CD14-positive monocyte (primary cell): ENCODE measurements around the gene HCFC2. TPM values are rescaled to one million over a fixed set of nuclear protein-coding genes. Genes with fewer than 3 reads are reported as not detected.

ENCODE experiments used
- DNase-seq, 3 donors: peaks; one replicate each; pipeline ENCODE4 v3.0.0-alpha.2; 2011 to 2022
- H2AFZ ChIP-seq: 2 replicates; pipeline ENCODE4 v1.6.0; 2012; ENCODE audit warnings: mild to moderate bottlenecking, low read depth, low read length, inconsistent platforms; ENCODE audit not compliant: insufficient read depth, poor library complexity, severe bottlenecking
- H3K27ac ChIP-seq, 2 donors: 1 replicate in 1 of 2; 2 replicates in 1 of 2; pipeline ENCODE4 v1.5.1; 2012 to 2013; ENCODE audit warnings: low read length in 2 of 2, control low read depth in 1 of 2, inconsistent platforms in 1 of 2, low read depth in 1 of 2, mild to moderate bottlenecking in 1 of 2
- H3K27me3 ChIP-seq, 2 donors: one replicate each; pipeline versions ENCODE4 v1.6.0 to v1.6.1; 2011 to 2013; ENCODE audit warnings: low read length in 2 of 2; ENCODE audit not compliant: control insufficient read depth in 2 of 2, insufficient read depth in 2 of 2
- H3K36me3 ChIP-seq, 2 donors: replicated peaks in 1 of 2; 1 replicate in 1 of 2; 2 replicates in 1 of 2; pipeline versions ENCODE4 v1.5.1 to v1.6.1; 2012 to 2013; ENCODE audit warnings: low read length in 2 of 2, control low read depth in 1 of 2, inconsistent platforms in 1 of 2, mild to moderate bottlenecking in 1 of 2; ENCODE audit not compliant: insufficient read depth in 2 of 2, control insufficient read depth in 1 of 2
- H3K4me1 ChIP-seq, 2 donors: 1 replicate in 1 of 2; 2 replicates in 1 of 2; pipeline versions ENCODE4 v1.5.1 to v1.6.1; 2012 to 2013; ENCODE audit warnings: low read length in 2 of 2, control low read depth in 1 of 2, inconsistent platforms in 1 of 2, mild to moderate bottlenecking in 1 of 2, moderate library complexity in 1 of 2; ENCODE audit not compliant: insufficient read depth in 2 of 2, control insufficient read depth in 1 of 2
- H3K4me2 ChIP-seq: replicated peaks from 2 replicates; pipeline ENCODE3; 2012; ENCODE audit warnings: low read length, moderate library complexity, mild to moderate bottlenecking; ENCODE audit not compliant: poor library complexity, severe bottlenecking; ENCODE audit errors: extremely low read depth
- H3K4me3 ChIP-seq, 3 experiments: fragments of 200-600 bp in 1 of 3; sonication (generic) in 1 of 3; replicated peaks in 1 of 3; 1 replicate in 2 of 3; 2 replicates in 1 of 3; pipeline ENCODE4 v1.5.1; 2011 to 2013; ENCODE audit warnings: low read length in 3 of 3, mild to moderate bottlenecking in 3 of 3, control low read depth in 2 of 3, low read depth in 2 of 3, inconsistent platforms in 1 of 3, moderate library complexity in 1 of 3
- H3K79me2 ChIP-seq: 2 replicates; pipeline ENCODE4 v1.6.0; 2012; ENCODE audit warnings: mild to moderate bottlenecking, control low read depth, inconsistent platforms, low read length, moderate library complexity; ENCODE audit not compliant: insufficient read depth
- H3K9ac ChIP-seq: 2 replicates; pipeline ENCODE4 v1.6.0; 2017; ENCODE audit warnings: low read length, mild to moderate bottlenecking; ENCODE audit not compliant: insufficient read depth, poor library complexity, severe bottlenecking
- H3K9me3 ChIP-seq, 2 donors: replicated peaks in 1 of 2; 1 replicate in 1 of 2; 2 replicates in 1 of 2; pipeline versions ENCODE4 v1.5.1 to v1.6.1; 2012 to 2013; ENCODE audit warnings: low read length in 2 of 2, control low read depth in 1 of 2; ENCODE audit not compliant: control insufficient read depth in 1 of 2, insufficient read depth in 1 of 2
- H4K20me1 ChIP-seq: 2 replicates; pipeline ENCODE4 v1.6.0; 2012; ENCODE audit warnings: mild to moderate bottlenecking, low read length, control low read depth, moderate library complexity; ENCODE audit not compliant: insufficient read depth
- H3K27ac Mint-ChIP-seq, 7 donors: one replicate each; pipeline ENCODE4 v1.8.0; 2020; ENCODE audit warnings: mild to moderate bottlenecking in 7 of 7, mixed read lengths in 7 of 7, moderate library complexity in 6 of 7, inconsistent platforms in 2 of 7
- H3K27me3 Mint-ChIP-seq, 3 donors: one replicate each; pipeline ENCODE4 v1.8.0; 2021 to 2022; ENCODE audit warnings: low read depth in 3 of 3, mild to moderate bottlenecking in 3 of 3, mixed read lengths in 3 of 3, moderate library complexity in 3 of 3, inconsistent platforms in 1 of 3
- H3K36me3 Mint-ChIP-seq, 2 donors: one replicate each; pipeline ENCODE4 v1.8.0; 2020; ENCODE audit warnings: mixed read lengths in 2 of 2, inconsistent platforms in 1 of 2, mild to moderate bottlenecking in 1 of 2
- H3K4me1 Mint-ChIP-seq: one replicate; pipeline ENCODE4 v1.8.0; 2020; ENCODE audit warnings: mild to moderate bottlenecking, mixed read lengths
- H3K4me3 Mint-ChIP-seq, 2 donors: one replicate each; pipeline ENCODE4 v1.8.0; 2020; ENCODE audit warnings: mild to moderate bottlenecking in 2 of 2, mixed read lengths in 2 of 2, moderate library complexity in 1 of 2
- H3K9me3 Mint-ChIP-seq, 7 donors: one replicate each; pipeline ENCODE4 v1.8.0; 2020 to 2022; ENCODE audit warnings: mixed read lengths in 7 of 7, mild to moderate bottlenecking in 6 of 7, moderate library complexity in 6 of 7, inconsistent platforms in 2 of 7
- CTCF ChIP-seq: fragments of 200-600 bp; IDR thresholded peaks from one replicate; pipeline ENCODE4 v1.8.0; 2022; ENCODE audit warnings: antibody characterized with exemption, mild to moderate bottlenecking
- WGBS: methylation state at CpG from one replicate; pipeline ENCODE4 v1.1.5; 2013; ENCODE audit warnings: missing lambda C conversion rate; ENCODE audit not compliant: insufficient coverage; 5-methylcytosine and 5-hydroxymethylcytosine counted together
- intact Hi-C, 2 donors: fragments of 100-400 bp; cut with micrococcal nuclease; formaldehyde crosslinking; loops; one replicate each; pipeline versions ENCODE4 v1.15.0 to v1.15.1; 2023
- polyA plus RNA-seq, 3 donors: library from polyadenylated mRNA; depleted of rRNA in 1 of 3; unstranded in 2 of 3; stranded (reverse) in 1 of 3; fragments of 300-500 nt in 2 of 3; fragments of >200 nt in 1 of 3; fragmentation: Illumina TruSeq in 2 of 3; gene quantifications; 1 replicate in 2 of 3; 2 replicates in 1 of 3; pipeline ENCODE4 v1.2.3, GENCODE V29; 2012 to 2021

Gene HCFC2
- polyA plus RNA-seq, 3 donors = 3.3 to 8.7 (median 4.3) TPM

GRCh38 chr12:104130760-104131159, 66.4 kb downstream of the HCFC2 start:
- 83% methylated on average over 1 of the region's 2 CpGs for WGBS
- Histone ChIP-seq H3K9ac (no peak overlapping the region), H4K20me1 (peaks cover 9% of the 10 kb centered on the region), H3K9me3 (no peaks in the 10 kb centered on the region), H3K79me2 (peaks cover 49% of the 10 kb centered on the region), H3K36me3 (peaks cover 44 to 78% of the 10 kb centered on the region in 2 donors), H3K27me3 (no peaks in the 10 kb centered on the region), H3K4me1 (peaks cover 4 to 12% of the 10 kb centered on the region in 2 donors), H2AFZ (no peak overlapping the region), H3K4me3 (no peak overlapping the region), H3K4me2 (no peak overlapping the region), H3K27ac (no peak overlapping the region)
- H3K4me1 Mint-ChIP-seq = peaks cover 2% of the 10 kb centered on the region
- no peaks in the 10 kb centered on the region for H3K27me3 Mint-ChIP-seq
- no peak for DNase-seq
- intact Hi-C loops = loop anchor here (10.0 kb wide), 3 partner anchors 66 to 974 kb away; partner anchors contain the start of genes HCFC2 (in 2 of the 2) and WASHC4 (in 1 of the 2)
- H3K4me3 Mint-ChIP-seq = no peak overlapping the region
- peaks cover 52 to 55% of the 10 kb centered on the region in 2 donors for H3K36me3 Mint-ChIP-seq
- no peak for TF ChIP-seq CTCF
- no peak overlapping the region for H3K27ac Mint-ChIP-seq
- no peaks in the 10 kb centered on the region for H3K9me3 Mint-ChIP-seq

GRCh38 chr12:104131609-104132008, 67.3 kb downstream of the HCFC2 start:
- peaks cover 10% of the 10 kb centered on the region for H3K4me1 Mint-ChIP-seq
- no peaks in the 10 kb centered on the region for H3K27me3 Mint-ChIP-seq
- Histone ChIP-seq H3K27me3 (no peaks in the 10 kb centered on the region), H3K36me3 (peaks cover 37 to 69% of the 10 kb centered on the region in 2 donors), H3K4me3 (no peak overlapping the region), H3K4me2 (no peak overlapping the region), H3K27ac (no peak overlapping the region), H3K4me1 (peaks cover 10 to 20% of the 10 kb centered on the region in 2 donors), H3K79me2 (peaks cover 58% of the 10 kb centered on the region), H3K9ac (no peak overlapping the region), H2AFZ (no peak overlapping the region), H3K9me3 (no peaks in the 10 kb centered on the region), H4K20me1 (peaks cover 9% of the 10 kb centered on the region)
- no peak for TF ChIP-seq CTCF
- no peak overlapping the region for H3K4me3 Mint-ChIP-seq
- DNase-seq = no peak
- peaks cover 44 to 47% of the 10 kb centered on the region in 2 donors for H3K36me3 Mint-ChIP-seq
- intact Hi-C loops = loop anchor here (10.0 kb wide), 3 partner anchors 67 to 973 kb away; partner anchors contain the start of genes HCFC2 (in 2 of the 2) and WASHC4 (in 1 of the 2)
- H3K9me3 Mint-ChIP-seq = no peaks in the 10 kb centered on the region
- WGBS = 90% methylated on average over 2 of the region's 4 CpGs
- H3K27ac Mint-ChIP-seq = no peak overlapping the region
